GM12801 (cell line): ENCODE measurements around the gene VPS52.

ENCODE experiments used
- CTCF ChIP-seq: IDR thresholded peaks from one replicate; pipeline ENCODE4 v1.5.1; 2011; ENCODE audit warnings: control low read depth; ENCODE audit not compliant: insufficient read length; ENCODE audit errors: extremely low read depth

Gene VPS52

DNA sequence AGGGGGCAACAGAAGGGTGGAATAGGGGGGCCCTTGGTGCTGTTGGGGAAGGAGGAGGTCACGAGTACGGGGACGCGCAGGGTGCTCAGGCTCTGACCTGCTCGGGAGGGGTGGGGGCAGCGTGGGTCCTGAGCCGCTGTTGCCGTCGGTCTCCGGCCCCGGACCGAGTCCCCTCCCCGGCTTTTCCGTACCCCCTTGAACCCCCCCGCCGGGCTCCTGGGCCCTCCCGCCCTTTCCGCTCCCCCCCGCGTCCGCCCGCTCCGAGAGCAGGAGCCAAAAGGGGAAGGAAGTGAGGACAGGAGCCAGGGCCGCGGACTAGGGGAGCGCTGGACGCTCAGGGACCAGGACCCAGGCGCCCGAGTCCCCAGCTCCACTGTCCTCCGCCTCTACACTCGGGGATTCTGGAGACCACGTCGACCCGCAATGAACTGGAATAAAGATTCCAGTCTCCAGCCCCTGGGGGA is 27.1 kb upstream of the VPS52 start, which contains the start of gene RGL2:
TSS of gene RGL2 (minus strand) at position 170 of the 464 bp plus-strand sequence. CDS start 332 bp downstream, outside the sequence.
- TF ChIP-seq CTCF = no peak

- no peak for TF ChIP-seq CTCF
Observed at GRCh38 chr6:33297956-33298772, 26.5 kb upstream of the VPS52 start.

DNA sequence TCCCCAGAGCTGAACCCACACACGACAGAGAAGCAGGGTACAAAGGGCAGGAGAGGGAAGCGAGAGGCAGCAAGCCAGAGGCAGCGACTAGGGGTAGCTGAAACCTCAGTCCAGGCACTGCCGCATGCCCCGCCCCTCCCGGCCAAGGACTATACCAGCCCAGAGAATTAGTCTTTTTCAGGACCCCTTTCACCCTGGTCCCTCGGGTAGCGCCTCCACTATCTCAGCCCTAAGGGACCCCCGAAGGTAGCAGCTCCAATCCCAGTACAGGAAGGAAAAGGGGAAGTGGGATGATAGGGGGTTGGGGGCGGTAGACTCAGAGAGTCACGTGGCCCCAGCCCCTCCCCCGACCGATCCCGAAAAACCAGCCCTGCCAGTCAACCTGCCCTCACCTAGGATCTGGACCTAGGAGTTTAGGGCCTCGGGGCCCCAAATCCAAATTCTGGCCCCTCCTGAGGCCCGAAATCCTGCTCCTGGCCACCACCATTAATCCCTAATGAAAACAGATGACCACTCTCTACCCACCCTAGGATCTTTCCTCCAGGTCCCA is 25.8 kb upstream of the VPS52 start:
- TF ChIP-seq CTCF = no peak

DNA sequence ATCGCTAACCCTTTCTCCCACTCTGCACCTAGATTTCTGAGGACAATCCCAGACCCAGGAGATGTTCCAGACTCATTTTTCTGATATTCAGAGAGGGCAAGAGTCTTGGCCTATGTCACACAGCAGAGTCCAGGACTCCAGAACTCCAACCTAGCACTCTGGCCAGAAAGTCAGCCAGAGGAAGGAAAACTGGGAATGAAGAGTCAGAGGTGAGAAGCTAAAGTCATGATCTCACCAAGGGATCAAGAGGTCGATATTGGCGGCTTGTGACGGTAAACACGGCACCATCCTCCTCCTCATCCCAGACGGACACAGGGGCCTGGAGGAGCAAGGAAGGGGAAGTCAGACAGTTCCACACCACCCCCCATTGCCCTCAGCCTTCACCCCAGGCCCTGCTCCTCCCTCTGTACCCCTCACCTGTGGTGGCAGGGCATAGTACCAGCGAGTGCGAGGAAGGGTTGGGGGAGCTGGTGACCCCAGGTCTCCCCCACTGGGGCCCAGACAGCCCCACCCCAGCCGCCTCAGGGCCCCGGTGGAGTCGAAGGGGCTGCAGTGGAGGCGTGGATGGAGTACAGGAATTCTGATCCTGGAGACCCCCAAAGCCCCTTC is 25.2 kb upstream of the VPS52 start:
- no peak for TF ChIP-seq CTCF

- no peak for TF ChIP-seq CTCF
Observed at GRCh38 chr6:33295621-33296369, 24.1 kb upstream of the VPS52 start.

DNA sequence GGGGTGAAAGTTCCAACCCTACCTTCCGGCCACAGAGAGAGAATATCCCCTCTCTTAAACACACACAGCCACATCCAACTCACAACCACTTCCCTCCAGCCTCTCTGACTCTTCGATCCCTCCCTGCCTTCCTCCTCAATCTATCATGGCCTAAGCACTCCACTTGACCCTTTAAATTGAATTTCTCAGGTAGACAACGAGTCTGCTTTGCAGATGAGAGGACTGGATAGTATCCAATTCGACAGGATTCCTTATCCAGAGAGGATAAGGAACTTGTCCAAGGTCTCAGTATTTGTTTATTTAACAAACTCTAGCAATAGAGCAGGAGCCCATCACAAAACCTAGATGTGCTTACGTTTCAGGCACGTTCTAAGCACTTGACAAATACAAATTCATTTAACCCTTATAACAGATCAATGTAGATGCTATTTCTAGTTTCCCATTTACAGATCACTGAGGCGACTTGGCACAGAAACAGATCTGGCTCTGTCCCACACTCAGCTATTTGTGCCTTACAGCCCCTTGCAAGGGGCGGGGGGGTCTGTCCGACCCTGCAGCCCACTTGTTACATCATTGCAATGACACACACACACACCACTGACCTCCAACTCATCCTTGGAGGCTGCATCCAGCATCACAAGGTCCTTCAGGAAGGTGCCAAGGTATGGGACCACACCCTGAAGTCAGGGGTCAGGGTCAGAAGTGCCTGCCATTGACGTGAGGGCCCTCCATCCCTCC is 22.6 kb upstream of the VPS52 start:
- TF ChIP-seq CTCF = no peak
